K562 (cell line): Measurements from ENCODE around the gene C17orf75. TPM values are rescaled to one million over a fixed set of nuclear protein-coding genes. Genes with fewer than 3 reads are reported as not detected.

ENCODE experiments used
- BMI1 ChIP-seq: fragments of 150-350 bp; IDR thresholded peaks from 2 replicates; pipeline ENCODE4 v1.6.1; 2014; ENCODE audit warnings: low read length
- ESRRB ChIP-seq: fragments of 250-450 bp; sonication (Bioruptor Pico); IDR thresholded peaks from 2 replicates; pipeline ENCODE4 v1.5.0; 2020; ENCODE audit warnings: mild to moderate bottlenecking, moderate library complexity, borderline replicate concordance
- HDAC6 ChIP-seq: IDR thresholded peaks from 2 replicates; pipeline ENCODE4 v1.6.1; 2012; ENCODE audit warnings: low read depth, mild to moderate bottlenecking, control low read depth, inconsistent platforms, low read length, moderate library complexity
- MAFK ChIP-seq: IDR thresholded peaks from 2 replicates; pipeline ENCODE4 v1.6.1; 2011; ENCODE audit warnings: low read length, improper control_type of control experiment
- MAZ ChIP-seq, 2 experiments: fragments of 450-650 bp in 1 of 2; sonication (generic) in 1 of 2; formaldehyde crosslinking; IDR thresholded peaks in 1 of 2; conservative IDR thresholded peaks in 1 of 2; 2 replicates each; pipeline versions ENCODE4 v1.4.0 to v1.5.0; 2020; ENCODE audit warnings: mild to moderate bottlenecking in 1 of 2, missing genetic modification reagents in 1 of 2
- MIER1 ChIP-seq: fragments of 450-650 bp; IDR thresholded peaks from 2 replicates; pipeline ENCODE4 v1.6.1; 2016; ENCODE audit warnings: antibody characterized with exemption, mild to moderate bottlenecking, low read depth
- MYC ChIP-seq, 2 experiments: fragments of 250-450 bp in 1 of 2; sonication (Bioruptor Pico) in 1 of 2; IDR thresholded peaks; 2 replicates each; pipeline versions ENCODE4 v1.5.1 to v1.6.1; 2012 to 2021; ENCODE audit warnings: low read depth in 2 of 2, borderline replicate concordance in 1 of 2, improper control_type of control experiment in 1 of 2, low read length in 1 of 2, mild to moderate bottlenecking in 1 of 2, moderate library complexity in 1 of 2
- NFRKB ChIP-seq: fragments of 450-650 bp; IDR thresholded peaks from 2 replicates; pipeline ENCODE4 v1.6.1; 2016; ENCODE audit warnings: low read depth
- POLR3G ChIP-seq: IDR thresholded peaks from 2 replicates; pipeline ENCODE4 v1.6.1; 2011; ENCODE audit not compliant: insufficient read length, insufficient replicate concordance; ENCODE audit errors: extremely low read depth
- RBM15 ChIP-seq: fragments of 200-400 bp; formaldehyde crosslinking; IDR thresholded peaks from 2 replicates; pipeline ENCODE4 v1.6.1; 2018; ENCODE audit warnings: mild to moderate bottlenecking, low read length, moderate library complexity; ENCODE audit not compliant: insufficient read depth
- YY1 ChIP-seq, 3 experiments: IDR thresholded peaks; 2 replicates each; pipeline ENCODE4 v1.6.1; 2011; ENCODE audit warnings: low read length in 2 of 3, mild to moderate bottlenecking in 2 of 3, moderate library complexity in 2 of 3, borderline replicate concordance in 1 of 3, control low read depth in 1 of 3, low read depth in 1 of 3; ENCODE audit not compliant: insufficient read depth in 3 of 3, insufficient replicate concordance in 2 of 3, control insufficient read depth in 1 of 3, insufficient read length in 1 of 3; ENCODE audit errors: extremely low read depth in 1 of 3
- ZNF165 ChIP-seq: fragments of 250-450 bp; sonication (Bioruptor Pico); IDR thresholded peaks from 2 replicates; pipeline ENCODE4 v1.4.0; 2020; ENCODE audit warnings: borderline replicate concordance
- ZNF217 ChIP-seq: sonication (generic); formaldehyde crosslinking; IDR thresholded peaks from 2 replicates; pipeline ENCODE4 v1.8.0; 2022; ENCODE audit warnings: mild to moderate bottlenecking, missing genetic modification reagents
- ZNF3 ChIP-seq: fragments of 250-450 bp; sonication (Bioruptor Pico); IDR thresholded peaks from 2 replicates; pipeline ENCODE4 v1.5.0; 2021; ENCODE audit warnings: mild to moderate bottlenecking, moderate library complexity
- ZNF436 ChIP-seq: fragments of 250-450, 450-650 bp; sonication (Bioruptor Pico); formaldehyde crosslinking; IDR thresholded peaks from 2 replicates; pipeline ENCODE4 v1.7.0; 2020; ENCODE audit warnings: mild to moderate bottlenecking
- polyA plus RNA-seq, 8 experiments: library from polyadenylated mRNA; depleted of rRNA in 4 of 8; stranded (reverse) in 5 of 8; unstranded in 3 of 8; fragments of >200 nt; fragmentation: Nextera tagmentation in 2 of 8; fragmentation: Illumina TruSeq in 1 of 8; extraction: Ambion mirVana in 2 of 8; extraction: Trizol in 1 of 8; gene quantifications; 2 replicates each; pipeline versions ENCODE4 v1.2.1 to v1.2.3, GENCODE V29; 2011 to 2014; ENCODE audit warnings: inconsistent platforms in 1 of 8, missing spikeins in 1 of 8
- total RNA-seq, 7 experiments: library from RNA; depleted of rRNA in 6 of 7; stranded (reverse); fragments of >200 nt in 6 of 7; fragmentation: Illumina TruSeq in 2 of 7; extraction: Trizol in 2 of 7; gene quantifications; 2 replicates each; pipeline versions ENCODE4 v1.2.1 to v1.2.3, GENCODE V29; 2011 to 2021; ENCODE audit warnings: low replicate concordance in 1 of 7
- TF ChIP-seq, protein P1 (sequence below): fragments of 450-650 bp; IDR thresholded peaks from 2 replicates; pipeline ENCODE4 v1.6.1; 2016; ENCODE audit warnings: mild to moderate bottlenecking, moderate library complexity

C17orf75 gene
- total and polyA plus RNA-seq, 9 of the 15 experiments (the other 6 are each of a cell fraction or from before 2014, with no cell fraction given) = 15.5 to 55.7 (median 18.5) TPM

GRCh38 chr17:32345951-32346600 lies 4.1 kb upstream of the C17orf75 start (continued):
- TF ChIP-seq, protein P1, sequence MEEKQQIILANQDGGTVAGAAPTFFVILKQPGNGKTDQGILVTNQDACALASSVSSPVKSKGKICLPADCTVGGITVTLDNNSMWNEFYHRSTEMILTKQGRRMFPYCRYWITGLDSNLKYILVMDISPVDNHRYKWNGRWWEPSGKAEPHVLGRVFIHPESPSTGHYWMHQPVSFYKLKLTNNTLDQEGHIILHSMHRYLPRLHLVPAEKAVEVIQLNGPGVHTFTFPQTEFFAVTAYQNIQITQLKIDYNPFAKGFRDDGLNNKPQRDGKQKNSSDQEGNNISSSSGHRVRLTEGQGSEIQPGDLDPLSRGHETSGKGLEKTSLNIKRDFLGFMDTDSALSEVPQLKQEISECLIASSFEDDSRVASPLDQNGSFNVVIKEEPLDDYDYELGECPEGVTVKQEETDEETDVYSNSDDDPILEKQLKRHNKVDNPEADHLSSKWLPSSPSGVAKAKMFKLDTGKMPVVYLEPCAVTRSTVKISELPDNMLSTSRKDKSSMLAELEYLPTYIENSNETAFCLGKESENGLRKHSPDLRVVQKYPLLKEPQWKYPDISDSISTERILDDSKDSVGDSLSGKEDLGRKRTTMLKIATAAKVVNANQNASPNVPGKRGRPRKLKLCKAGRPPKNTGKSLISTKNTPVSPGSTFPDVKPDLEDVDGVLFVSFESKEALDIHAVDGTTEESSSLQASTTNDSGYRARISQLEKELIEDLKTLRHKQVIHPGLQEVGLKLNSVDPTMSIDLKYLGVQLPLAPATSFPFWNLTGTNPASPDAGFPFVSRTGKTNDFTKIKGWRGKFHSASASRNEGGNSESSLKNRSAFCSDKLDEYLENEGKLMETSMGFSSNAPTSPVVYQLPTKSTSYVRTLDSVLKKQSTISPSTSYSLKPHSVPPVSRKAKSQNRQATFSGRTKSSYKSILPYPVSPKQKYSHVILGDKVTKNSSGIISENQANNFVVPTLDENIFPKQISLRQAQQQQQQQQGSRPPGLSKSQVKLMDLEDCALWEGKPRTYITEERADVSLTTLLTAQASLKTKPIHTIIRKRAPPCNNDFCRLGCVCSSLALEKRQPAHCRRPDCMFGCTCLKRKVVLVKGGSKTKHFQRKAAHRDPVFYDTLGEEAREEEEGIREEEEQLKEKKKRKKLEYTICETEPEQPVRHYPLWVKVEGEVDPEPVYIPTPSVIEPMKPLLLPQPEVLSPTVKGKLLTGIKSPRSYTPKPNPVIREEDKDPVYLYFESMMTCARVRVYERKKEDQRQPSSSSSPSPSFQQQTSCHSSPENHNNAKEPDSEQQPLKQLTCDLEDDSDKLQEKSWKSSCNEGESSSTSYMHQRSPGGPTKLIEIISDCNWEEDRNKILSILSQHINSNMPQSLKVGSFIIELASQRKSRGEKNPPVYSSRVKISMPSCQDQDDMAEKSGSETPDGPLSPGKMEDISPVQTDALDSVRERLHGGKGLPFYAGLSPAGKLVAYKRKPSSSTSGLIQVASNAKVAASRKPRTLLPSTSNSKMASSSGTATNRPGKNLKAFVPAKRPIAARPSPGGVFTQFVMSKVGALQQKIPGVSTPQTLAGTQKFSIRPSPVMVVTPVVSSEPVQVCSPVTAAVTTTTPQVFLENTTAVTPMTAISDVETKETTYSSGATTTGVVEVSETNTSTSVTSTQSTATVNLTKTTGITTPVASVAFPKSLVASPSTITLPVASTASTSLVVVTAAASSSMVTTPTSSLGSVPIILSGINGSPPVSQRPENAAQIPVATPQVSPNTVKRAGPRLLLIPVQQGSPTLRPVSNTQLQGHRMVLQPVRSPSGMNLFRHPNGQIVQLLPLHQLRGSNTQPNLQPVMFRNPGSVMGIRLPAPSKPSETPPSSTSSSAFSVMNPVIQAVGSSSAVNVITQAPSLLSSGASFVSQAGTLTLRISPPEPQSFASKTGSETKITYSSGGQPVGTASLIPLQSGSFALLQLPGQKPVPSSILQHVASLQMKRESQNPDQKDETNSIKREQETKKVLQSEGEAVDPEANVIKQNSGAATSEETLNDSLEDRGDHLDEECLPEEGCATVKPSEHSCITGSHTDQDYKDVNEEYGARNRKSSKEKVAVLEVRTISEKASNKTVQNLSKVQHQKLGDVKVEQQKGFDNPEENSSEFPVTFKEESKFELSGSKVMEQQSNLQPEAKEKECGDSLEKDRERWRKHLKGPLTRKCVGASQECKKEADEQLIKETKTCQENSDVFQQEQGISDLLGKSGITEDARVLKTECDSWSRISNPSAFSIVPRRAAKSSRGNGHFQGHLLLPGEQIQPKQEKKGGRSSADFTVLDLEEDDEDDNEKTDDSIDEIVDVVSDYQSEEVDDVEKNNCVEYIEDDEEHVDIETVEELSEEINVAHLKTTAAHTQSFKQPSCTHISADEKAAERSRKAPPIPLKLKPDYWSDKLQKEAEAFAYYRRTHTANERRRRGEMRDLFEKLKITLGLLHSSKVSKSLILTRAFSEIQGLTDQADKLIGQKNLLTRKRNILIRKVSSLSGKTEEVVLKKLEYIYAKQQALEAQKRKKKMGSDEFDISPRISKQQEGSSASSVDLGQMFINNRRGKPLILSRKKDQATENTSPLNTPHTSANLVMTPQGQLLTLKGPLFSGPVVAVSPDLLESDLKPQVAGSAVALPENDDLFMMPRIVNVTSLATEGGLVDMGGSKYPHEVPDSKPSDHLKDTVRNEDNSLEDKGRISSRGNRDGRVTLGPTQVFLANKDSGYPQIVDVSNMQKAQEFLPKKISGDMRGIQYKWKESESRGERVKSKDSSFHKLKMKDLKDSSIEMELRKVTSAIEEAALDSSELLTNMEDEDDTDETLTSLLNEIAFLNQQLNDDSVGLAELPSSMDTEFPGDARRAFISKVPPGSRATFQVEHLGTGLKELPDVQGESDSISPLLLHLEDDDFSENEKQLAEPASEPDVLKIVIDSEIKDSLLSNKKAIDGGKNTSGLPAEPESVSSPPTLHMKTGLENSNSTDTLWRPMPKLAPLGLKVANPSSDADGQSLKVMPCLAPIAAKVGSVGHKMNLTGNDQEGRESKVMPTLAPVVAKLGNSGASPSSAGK = peak; percentile 69
- no peak for TF ChIP-seq RBM15
- TF ChIP-seq ZNF165 = no peak
- TF ChIP-seq MAFK = no peak
- TF ChIP-seq HDAC6 = no peak
- TF ChIP-seq MAZ (CRISPR knock-in tag; conservative IDR thresholded peaks at IDR 0.05 in 1 of 2, IDR thresholded peaks at IDR 0.05 in 1 of 2) = no peak
- TF ChIP-seq ZNF436 = no peak
- no peak for TF ChIP-seq ESRRB
- no peak for TF ChIP-seq MIER1
- TF ChIP-seq YY1 (IDR thresholded peaks at IDR 0.05; ENCODE audit: borderline replicate concordance in 1 of 3, control insufficient read depth in 1 of 3, extremely low read depth in 1 of 3, insufficient read depth in 3 of 3, insufficient read length in 1 of 3, insufficient replicate concordance in 2 of 3, low read depth in 1 of 3, low read length in 2 of 3) = peak in 1 of 3 experiments; percentile 46
- 0 out of 2 replicates have a peak, but pooled peaks have one; percentile 31 for TF ChIP-seq NFRKB
- TF ChIP-seq ZNF3 = no peak
- no peak for TF ChIP-seq BMI1
- TF ChIP-seq POLR3G = no peak
- TF ChIP-seq ZNF217 = no peak
- TF ChIP-seq MYC (IDR thresholded peaks at IDR 0.05; ENCODE audit: low read depth, low read length) = peak; percentile 45; the same call in 1 of the 2 replicates
- no peak for TF ChIP-seq MYC (CRISPR knock-in tag; IDR thresholded peaks at IDR 0.05; ENCODE audit: borderline replicate concordance, low read depth)
